HG02623 (cell line): ENCODE results near the gene SYT13.

Experiments used
- ATAC-seq: cut with Tn5 transposase; IDR thresholded peaks from one replicate; pipeline ENCODE4 v1.9.1; 2021; ENCODE audit warnings: moderate library complexity; ENCODE audit not compliant: unreplicated experiment

The SYT13 gene

GRCh38 chr11:45275828-45276227 lies 10.3 kb downstream of the SYT13 start:
- no peak for ATAC-seq

GRCh38 chr11:45274206-45274605 lies 11.9 kb downstream of the SYT13 start:
- ATAC-seq: no peak

- no peak for ATAC-seq
Observed at GRCh38 chr11:45273509-45273908, 12.6 kb downstream of the SYT13 start.

- ATAC-seq: no peak
Observed at GRCh38 chr11:45272701-45273100, 13.4 kb downstream of the SYT13 start.

DNA sequence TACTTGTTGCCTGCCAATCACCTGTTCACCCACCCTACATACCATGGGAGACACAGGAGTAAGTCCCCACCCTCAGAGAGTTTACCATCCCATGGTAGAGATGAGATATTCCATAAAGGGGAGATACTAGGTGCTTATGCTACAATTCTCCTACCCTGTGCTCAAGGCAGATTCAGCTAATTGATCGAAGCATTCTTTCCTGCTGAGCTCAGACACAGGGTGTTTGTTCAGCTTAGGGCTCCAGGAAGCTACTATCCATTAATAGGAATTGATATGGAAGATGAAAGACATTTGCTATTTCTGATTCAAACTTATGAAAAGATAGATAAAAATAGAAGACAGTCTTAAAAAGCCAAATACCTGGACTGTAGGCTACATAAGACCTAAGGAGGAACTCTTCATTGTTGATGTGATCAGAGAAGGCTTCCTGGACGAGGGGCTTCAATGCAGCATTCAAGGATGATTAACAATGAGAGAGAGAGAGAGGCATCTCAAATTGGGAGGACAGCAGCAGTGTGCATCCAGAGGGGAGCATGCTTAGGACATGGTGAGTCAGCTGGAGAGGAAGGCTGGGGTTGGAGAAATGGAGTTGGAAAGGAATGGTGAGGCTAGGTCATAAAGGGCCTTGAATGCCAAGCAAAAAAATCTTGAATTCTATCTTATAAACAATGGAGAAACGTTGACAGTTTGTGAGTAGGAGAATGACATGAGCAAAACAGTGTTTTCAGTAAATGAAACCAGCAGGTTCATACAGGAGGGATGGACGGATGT lies 15.0 kb downstream of the SYT13 start:
- ATAC-seq: no peak

- ATAC-seq: no peak
Observed at GRCh38 chr11:45269678-45270077, 16.5 kb downstream of the SYT13 start.

GRCh38 chr11:45267652-45268299 lies 18.4 kb downstream of the SYT13 start:
- ATAC-seq: no peak

GRCh38 chr11:45267052-45267451 lies 19.1 kb downstream of the SYT13 start:
- ATAC-seq: no peak

DNA sequence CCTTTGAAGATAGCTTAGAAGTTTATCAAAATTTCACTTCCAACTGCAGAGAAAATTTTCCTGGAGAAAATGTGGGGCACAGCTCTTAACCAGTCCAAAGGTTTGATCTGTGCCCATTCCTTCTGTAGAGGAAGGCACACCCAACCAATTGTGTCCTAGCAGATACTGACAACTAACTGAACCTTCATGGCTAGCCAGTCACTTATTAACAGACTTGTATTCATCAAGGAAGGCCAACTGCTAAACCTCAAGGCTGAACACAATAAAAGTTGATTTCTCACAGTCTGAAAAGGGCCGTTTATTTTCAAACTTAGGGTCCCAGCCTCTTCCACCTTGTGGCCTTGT lies 19.5 kb downstream of the SYT13 start:
- ATAC-seq: no peak

- no peak for ATAC-seq
Observed at GRCh38 chr11:45265969-45266675, 20.0 kb downstream of the SYT13 start.

DNA sequence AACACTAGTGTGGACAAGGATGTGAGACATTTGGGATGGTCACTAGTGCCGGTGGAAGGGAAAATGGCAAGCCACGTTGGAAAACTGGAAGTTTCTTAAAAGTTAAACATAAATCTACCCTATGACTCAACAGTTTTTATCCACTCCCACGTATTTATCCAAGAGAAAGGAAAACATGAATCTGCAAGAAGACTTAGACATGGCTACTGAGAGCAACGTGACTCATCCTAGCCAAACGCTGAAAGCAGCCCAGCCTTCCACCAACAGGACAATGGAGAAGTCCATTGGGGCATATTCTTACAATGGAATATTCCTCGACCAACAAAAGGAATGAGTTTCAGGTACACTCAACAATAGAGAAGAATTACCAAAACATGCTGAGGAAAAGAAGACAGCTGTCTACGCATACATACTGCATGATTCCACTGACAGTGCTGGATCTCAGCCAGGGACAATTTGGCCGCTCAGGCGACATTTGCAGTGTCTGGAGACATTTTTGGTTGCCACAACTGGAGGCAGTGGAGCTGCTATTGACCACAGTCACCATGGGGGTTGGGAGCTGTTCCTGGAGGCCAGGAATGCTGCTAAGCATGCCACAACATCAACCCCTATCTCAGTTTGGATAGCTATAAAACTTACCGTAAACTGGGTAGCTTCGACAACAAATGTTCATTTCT lies 21.2 kb downstream of the SYT13 start:
- ATAC-seq: no peak

- ATAC-seq: no peak
Observed at GRCh38 chr11:45263773-45264172, 22.4 kb downstream of the SYT13 start.

DNA sequence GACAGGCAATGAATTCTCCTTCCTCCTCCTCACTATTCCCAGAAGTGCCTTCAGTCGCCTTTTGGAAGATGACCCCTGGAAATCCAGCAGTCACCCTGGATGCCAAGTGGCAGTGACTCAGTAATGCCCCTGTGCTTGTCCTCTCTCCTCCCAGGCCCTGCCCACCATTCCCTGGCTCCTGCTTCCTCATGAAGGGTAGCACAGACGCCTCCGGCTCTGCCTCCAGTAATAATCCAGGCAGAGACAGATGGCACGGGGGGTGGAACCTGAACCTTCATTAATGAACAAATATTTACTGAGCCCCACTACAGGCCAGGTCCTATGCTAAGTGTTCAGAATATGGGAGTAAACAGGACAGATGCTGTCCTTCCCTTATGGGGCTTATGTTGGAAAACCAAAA lies 23.2 kb downstream of the SYT13 start:
- ATAC-seq: no peak

- no peak for ATAC-seq
Observed at GRCh38 chr11:45260071-45260470, 26.1 kb downstream of the SYT13 start.

DNA sequence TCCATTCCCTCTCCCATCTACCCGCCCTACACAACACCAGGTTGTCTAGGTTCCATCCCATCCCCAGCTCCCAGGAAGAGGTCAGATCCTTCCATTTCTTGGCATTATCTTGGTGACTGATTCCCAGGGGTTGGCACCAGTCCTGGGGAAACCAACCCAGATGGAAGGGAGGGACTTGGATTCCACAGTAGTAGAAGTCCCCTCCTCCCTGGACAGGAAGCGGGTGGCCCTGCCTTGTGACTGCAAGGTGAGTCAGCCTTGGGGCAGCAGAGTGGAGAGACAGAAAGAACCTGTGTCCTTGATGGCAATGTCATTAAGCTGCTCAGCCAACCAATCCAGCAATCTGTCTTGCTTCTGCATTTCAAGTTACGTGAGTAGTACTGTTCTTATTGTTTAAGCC lies 26.5 kb downstream of the SYT13 start:
- ATAC-seq: no peak

DNA sequence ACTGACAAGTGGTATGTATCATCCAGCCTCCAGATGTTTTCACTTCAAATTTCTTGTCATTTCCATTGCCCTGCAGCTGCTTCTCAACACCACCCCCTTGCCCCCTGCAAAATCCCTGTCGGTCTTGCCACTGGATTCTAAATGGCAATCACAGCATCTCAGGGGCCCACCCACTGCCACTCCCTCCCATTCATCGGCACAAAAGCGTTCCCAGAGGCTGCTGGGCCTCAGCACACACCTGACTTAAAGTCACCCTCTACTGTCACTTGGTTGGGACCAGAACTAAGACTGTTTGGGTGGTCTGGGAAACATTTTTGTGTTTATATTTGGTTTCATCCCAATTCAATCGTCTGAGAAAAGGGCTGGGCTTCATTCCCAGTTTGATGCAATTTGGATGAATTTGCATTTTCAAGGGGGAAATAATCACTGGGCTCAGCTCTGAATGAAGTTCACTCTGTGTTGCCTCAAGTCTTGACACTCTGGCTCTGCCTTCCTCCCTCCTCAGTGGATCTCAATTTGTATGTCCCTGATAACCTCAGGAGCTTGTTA lies 27.1 kb downstream of the SYT13 start:
- ATAC-seq: no peak

GRCh38 chr11:45254070-45254469 lies 32.1 kb downstream of the SYT13 start:
- ATAC-seq: no peak

DNA sequence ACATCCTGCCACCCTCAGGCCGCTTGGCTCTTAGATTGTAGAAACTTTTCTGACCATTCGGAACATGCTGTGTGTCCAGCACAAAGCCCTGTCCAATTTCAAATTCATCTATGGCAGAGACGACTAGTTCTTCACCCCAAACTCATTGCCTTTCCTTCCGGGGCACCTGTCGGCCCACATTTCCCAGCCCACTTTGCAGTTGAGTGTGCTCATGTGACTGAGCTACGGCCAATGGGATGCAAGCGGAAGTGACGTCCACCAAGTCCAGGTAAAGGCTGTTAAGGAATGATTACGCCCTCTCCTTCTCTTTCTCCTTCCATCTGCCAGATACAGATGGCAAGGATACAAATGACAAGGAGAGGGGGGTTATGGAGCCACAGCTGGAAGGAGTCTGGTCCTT lies 32.5 kb downstream of the SYT13 start:
- ATAC-seq: no peak

GRCh38 chr11:45252877-45253276 lies 33.3 kb downstream of the SYT13 start:
- ATAC-seq: no peak

DNA sequence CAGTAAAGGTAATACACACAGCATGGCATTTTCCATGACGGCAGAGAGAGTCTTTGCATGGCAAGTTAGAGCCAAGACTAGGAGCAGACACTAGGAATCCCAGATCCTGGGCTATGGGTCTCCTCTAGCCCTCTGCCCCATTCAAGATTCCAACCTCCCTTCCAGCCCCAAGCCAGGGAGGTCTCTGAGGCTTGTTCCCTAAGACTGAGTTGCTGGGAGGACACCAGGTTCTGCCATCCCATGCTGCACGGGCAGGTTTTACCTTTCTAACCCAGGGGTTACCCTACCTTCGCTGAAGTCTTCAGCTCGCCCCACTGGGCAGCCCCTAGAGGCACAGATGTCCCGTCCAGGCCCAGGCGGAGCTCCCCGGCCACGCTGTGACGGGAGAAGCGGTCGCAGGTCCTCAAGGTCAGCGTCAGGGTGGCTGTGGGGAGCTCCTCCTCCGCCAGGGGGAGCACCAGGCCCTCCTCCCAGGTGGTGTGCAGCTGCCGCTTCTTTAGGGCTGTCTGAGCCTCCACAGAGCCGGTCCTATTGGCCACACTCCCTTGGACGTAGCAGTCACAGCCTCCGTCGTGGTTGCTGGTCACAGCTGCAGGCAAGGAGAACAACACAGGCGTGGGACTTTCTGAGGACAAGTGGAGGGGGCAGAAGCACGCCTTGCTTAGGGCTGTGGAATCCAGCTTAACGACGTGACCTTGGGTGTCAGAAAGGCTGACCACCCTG lies 33.8 kb downstream of the SYT13 start:
- ATAC-seq: no peak
